ENCODE measurements around the gene CEND1. TPM values are rescaled to one million over a fixed set of nuclear protein-coding genes. Genes with fewer than 3 reads are reported as not detected.

Gene CEND1
- total RNA-seq, 4 donors from 2014 or later = 0.44 to 0.45 TPM; not detected in 2

DNA sequence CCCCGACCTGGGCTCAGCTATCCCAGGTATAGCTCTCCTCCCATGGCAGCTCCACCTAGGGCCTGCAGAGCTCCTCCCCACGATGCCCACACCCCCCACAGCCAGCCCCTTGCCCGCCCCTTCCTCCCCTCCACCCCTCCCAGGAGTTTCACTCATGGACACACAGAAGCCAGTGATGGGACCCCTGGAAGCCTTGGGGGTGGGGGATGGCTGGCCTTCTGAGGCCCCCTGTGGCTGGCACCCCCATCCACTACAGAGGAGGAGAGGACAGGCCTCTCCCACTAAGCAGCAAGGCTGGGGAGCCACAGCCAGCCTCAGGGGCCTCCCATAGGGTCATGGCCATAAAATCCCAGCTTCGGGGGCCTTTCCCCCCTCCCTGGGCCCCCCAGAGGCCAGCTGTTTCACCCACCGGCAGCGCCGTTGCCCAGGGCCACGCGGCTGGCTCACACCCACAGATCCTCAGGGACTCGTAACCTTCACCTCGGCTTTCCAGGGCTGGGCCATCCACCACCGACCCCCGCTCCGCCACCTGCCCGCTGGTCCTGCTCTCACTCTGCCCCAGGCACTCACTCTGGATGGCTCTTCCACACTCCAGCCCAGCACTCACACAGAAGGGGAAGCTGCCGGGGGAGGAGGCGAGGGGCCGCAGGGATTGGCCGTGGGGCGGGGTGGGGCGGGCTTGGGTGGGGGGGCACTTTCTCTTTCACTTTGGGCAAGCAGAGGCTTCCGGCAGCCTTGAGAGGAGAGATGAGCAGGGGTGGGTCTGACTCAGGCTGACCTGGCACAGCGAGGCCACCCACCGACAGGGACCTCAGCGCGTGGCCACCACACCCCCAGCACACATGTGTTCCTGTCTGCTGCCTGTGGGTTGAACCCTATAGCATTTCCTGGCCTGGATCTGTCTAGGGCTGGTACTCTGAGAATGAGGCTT lies 6.0 kb upstream of the CEND1 start:
- Histone ChIP-seq H3K4me3 (replicated peaks in 1 of 3) (peak overlapping the region; percentile 39 to 71 (median 52)), H3K4me1 (peaks cover 29 to 31% of the 10 kb centered on the region in 2 donors), H3K27ac (peak overlapping the region; percentile 18 to 68 (median 67)), H3K9me3 (no peaks in the 10 kb centered on the region), H3K27me3 (no peaks in the 10 kb centered on the region), H3K36me3 (no peaks in the 10 kb centered on the region)
- TF ChIP-seq POLR2A (IDR thresholded peaks at IDR 0.05) = peak; percentile 15 to 31
- TF ChIP-seq, protein P1, sequence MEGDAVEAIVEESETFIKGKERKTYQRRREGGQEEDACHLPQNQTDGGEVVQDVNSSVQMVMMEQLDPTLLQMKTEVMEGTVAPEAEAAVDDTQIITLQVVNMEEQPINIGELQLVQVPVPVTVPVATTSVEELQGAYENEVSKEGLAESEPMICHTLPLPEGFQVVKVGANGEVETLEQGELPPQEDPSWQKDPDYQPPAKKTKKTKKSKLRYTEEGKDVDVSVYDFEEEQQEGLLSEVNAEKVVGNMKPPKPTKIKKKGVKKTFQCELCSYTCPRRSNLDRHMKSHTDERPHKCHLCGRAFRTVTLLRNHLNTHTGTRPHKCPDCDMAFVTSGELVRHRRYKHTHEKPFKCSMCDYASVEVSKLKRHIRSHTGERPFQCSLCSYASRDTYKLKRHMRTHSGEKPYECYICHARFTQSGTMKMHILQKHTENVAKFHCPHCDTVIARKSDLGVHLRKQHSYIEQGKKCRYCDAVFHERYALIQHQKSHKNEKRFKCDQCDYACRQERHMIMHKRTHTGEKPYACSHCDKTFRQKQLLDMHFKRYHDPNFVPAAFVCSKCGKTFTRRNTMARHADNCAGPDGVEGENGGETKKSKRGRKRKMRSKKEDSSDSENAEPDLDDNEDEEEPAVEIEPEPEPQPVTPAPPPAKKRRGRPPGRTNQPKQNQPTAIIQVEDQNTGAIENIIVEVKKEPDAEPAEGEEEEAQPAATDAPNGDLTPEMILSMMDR (IDR thresholded peaks at IDR 0.05) = no peak
- WGBS, 2 donors = 0 to 5% methylated on average over 1 to 21 of the region's 26 CpGs
- peak; percentile 81 to 83 for DNase-seq
- intact Hi-C loops (cut with DNase I) = no loop called here

DNA sequence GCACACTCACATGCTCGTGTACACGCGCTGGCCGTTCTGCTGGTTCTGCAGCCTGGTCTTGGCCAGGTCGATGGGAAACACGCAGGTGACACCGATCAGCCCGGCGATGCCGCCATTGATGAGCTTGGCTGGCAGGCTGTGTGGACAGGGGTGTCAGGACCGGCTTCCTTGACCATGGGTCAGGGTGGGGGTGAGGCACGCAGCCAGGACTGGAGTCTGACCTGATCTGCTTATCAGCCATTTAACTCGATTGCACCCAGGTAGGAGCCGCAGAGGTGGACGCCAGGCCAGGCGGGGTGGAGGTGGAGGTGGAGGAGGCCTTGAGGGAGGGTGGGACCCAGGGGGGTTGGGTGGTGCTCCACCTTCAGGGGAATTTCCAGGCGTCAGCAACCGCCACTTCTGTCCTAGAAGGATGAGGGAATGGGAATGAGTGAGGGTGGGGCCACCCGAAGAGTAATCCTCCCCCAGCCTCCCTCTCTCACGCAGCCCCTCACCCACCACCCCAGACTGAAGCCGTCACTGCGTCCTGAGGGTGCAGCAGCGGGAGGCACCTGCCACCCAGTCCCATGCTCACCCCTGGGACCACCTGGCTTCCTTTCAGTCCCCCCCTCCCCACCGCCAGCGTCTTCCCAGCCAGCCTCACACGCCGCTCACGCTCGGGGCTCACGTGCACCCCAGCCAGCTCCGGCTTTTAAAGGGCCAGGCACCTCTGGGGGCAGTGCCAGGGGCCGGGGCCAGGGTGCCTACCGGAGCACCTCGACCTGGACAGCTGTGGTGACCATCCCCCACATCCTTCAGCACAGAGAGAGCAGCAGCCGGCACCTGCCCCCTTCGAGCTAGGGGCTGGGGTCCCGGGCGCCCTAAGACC lies 5.1 kb upstream of the CEND1 start:
- Histone ChIP-seq H3K36me3 (no peaks in the 10 kb centered on the region), H3K4me3 (replicated peaks in 1 of 3) (peak overlapping the region in 1 of 3 donors; percentile 71), H3K4me1 (peaks cover 30 to 31% of the 10 kb centered on the region in 2 donors), H3K9me3 (no peaks in the 10 kb centered on the region), H3K27ac (peak overlapping the region in 1 of 3 donors; percentile 16), H3K27me3 (no peaks in the 10 kb centered on the region)
- no peak for TF ChIP-seq POLR2A (IDR thresholded peaks at IDR 0.05)
- TF ChIP-seq, protein P1 (IDR thresholded peaks at IDR 0.05) = no peak
- WGBS, 2 donors = 56 to 63% methylated on average over 23 to 28 of the region's 38 CpGs
- peak; percentile 45 to 47 for DNase-seq
- intact Hi-C loops (cut with DNase I) = no loop called here

DNA sequence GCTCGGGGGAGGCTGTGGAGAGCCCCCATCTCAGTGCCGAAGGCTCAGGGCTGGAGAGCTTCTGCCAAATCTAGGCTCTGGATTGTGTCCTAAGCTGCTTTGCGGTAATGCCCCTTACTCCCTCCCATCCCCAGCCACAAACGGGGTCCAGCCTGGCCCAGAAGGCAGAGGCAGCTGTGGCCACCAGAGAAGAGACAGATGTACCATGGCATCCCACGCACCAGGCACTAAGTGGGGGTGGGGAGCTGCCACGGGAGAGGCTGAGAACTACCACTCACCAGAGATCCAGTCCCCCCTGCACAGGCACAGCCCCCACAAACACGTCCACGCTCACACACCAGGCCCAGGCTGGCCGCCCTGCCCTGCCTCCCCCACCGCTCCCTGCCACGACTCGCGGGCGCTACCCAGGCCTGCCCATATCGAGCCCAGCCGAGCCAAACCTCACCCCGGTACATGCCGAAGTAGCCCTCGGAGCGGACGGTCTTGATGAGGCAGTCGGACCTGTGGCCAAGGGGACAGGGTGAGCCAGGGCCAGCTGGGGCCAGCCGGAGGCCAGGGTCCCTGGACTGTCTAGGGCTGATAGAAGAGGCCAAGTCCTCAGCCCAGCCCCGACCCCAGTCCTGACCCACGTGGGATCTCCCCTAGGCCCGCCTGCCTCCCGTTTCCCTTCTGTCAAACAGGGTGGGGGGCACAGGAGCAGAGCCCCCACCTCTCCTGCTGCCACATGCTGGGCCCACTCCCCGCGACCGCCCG lies 4.3 kb upstream of the CEND1 start:
- intact Hi-C loops (cut with DNase I) = no loop called here
- no peaks in the 10 kb centered on the region for H3K9me3 ChIP-seq
- H3K36me3 ChIP-seq = no peaks in the 10 kb centered on the region
- TF ChIP-seq, protein P1 (IDR thresholded peaks at IDR 0.05) = no peak
- no peak for TF ChIP-seq POLR2A (IDR thresholded peaks at IDR 0.05)
- H3K4me3 ChIP-seq (replicated peaks in 1 of 3) = no peak overlapping the region
- H3K27ac ChIP-seq = no peak overlapping the region
- no peak for DNase-seq
- no peaks in the 10 kb centered on the region for H3K27me3 ChIP-seq
- peaks cover 31 to 36% of the 10 kb centered on the region in 2 donors for H3K4me1 ChIP-seq
- 94 to 98% methylated on average over 7 to 26 of the region's 31 CpGs for WGBS, 2 donors

DNA sequence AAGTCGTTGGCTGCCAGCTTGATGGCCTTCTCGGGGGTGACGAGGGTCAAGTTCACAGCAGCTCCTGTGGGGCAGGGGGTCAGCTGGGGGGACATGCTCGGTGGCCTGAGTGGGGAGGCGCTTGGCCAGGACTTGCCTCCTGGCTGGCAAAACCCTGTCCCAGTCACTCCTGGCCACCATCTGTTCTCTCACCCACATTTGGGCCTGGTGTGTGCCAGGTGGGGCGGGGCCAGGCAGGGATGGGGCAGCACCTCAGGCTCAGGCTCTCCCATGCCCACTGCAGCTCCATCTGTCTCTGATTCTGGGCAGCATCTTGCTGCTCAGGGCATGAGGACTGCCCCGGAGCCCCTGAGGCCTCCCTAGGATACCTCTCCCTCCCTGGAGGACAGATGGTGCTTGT lies 3.7 kb upstream of the CEND1 start:
- 91 to 96% methylated on average over 3 to 4 of the region's 7 CpGs for WGBS, 2 donors

More for the DNA sequence above, 3.7 kb upstream of the CEND1 start:
- H3K4me3 ChIP-seq (replicated peaks in 1 of 3) = no peak overlapping the region
- H3K27ac ChIP-seq = no peak overlapping the region
- H3K36me3 ChIP-seq = no peaks in the 10 kb centered on the region
- intact Hi-C loops (cut with DNase I) = no loop called here
- no peaks in the 10 kb centered on the region for H3K27me3 ChIP-seq
- no peak for DNase-seq
- H3K9me3 ChIP-seq = no peaks in the 10 kb centered on the region
- H3K4me1 ChIP-seq = peaks cover 29 to 34% of the 10 kb centered on the region in 2 donors
- TF ChIP-seq, protein P1 (IDR thresholded peaks at IDR 0.05) = no peak
- no peak for TF ChIP-seq POLR2A (IDR thresholded peaks at IDR 0.05)

Data from thyroid gland (tissue), 4 donors.